Posterior vena cava (tissue), 2 donors: ENCODE measurements around the gene TSGA10IP. TPM values are rescaled to one million over a fixed set of nuclear protein-coding genes. Genes with fewer than 3 reads are reported as not detected.

Experiments used
- DNase-seq: peaks from one replicate; pipeline ENCODE4 v3.0.0-alpha.2; 2020; ENCODE audit warnings: low spot score
- intact Hi-C, 2 donors: fragments of 100-400 bp; cut with DNase I; formaldehyde crosslinking; loops; one replicate each; pipeline versions ENCODE4 v1.14.1 to v1.14.2; 2022 to 2023
- total RNA-seq, 2 donors: library from RNA; stranded (reverse); fragmentation: NEBNext Ultra II Directional; extraction: Animal tissue kit (Norgen Biotek cat#: 25700); gene quantifications; one replicate each; pipeline ENCODE4 v1.2.1, GENCODE V29; 2021
- donor health status: DM: yes; HTN: yes; CAD: no.
- donor health status: DM: yes; HTN: yes; CAD: no.

TSGA10IP gene
- total RNA-seq, 2 donors from 2014 or later: not detected

- intact Hi-C loops: loop anchor here in 1 of 2 donors (10.0 kb wide), 1 partner anchor 81 kb away; the partner anchor contains the start of gene FIBP
- no peak for DNase-seq
Observed at GRCh38 chr11:65965986-65966762, 20.9 kb downstream of the TSGA10IP start.

DNA sequence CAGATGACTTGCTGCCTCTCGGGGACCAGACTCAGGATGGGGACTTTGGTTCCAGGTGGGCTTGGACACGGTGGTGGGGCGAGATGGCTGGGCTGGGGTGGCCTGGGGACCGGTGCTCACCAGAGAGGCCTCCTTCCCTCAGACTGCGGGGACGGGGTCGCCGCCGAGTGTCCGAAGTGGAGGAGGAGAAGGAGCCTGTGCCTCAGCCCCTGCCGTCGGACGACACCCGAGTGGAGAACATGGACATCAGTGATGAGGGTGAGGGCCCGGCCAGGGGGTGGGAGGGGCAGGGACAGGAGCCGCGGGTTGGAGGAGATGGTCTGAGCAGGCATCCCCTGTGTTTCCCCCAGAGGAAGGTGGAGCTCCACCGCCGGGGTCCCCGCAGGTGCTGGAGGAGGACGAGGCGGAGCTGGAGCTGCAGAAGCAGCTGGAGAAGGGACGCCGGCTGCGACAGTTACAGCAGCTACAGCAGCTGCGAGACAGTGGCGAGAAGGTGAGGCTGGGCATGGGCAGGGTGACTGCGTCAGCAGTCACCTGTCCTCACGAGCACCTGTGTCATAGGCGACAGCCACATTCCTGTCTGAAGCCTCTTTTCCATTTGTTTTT is 22.2 kb downstream of the TSGA10IP start:
- no peak for DNase-seq
- intact Hi-C loops: loop anchor here in 1 of 2 donors (10.0 kb wide), 1 partner anchor 83 kb away; the partner anchor contains the start of gene FIBP

GRCh38 chr11:65968600-65969482 is 23.6 kb downstream of the TSGA10IP start:
- DNase-seq: no peak
- intact Hi-C loops: loop anchor here in 1 of 2 donors (10.0 kb wide), 1 partner anchor 84 kb away; the partner anchor contains the start of gene FIBP

DNA sequence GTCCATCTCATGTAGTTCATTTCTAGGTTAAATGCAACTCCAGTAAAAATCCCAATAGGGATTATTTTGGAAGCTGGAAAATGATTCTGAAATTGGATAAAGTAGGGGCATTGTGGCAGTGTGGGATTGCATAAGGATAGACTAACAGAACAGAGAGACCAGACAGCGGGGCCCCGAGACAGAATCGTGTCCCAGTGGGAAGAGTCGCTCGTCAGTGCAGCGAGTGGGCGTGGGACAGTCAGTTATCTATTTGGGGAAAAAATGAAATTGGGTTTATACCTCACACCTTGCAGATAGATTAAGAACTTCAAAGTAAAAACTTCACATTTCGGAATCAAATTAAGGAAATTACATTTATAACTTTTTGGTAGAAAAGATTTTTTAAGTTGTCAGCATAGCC is 26.8 kb downstream of the TSGA10IP start:
- no peak for DNase-seq

GRCh38 chr11:65973439-65974110 is 28.3 kb downstream of the TSGA10IP start:
- no peak for DNase-seq
- intact Hi-C loops: loop anchor here in 1 of 2 donors (10.0 kb wide), 1 partner anchor 269 kb away; no protein-coding TSS in a partner anchor

More for the DNA sequence above, 26.8 kb downstream of the TSGA10IP start:
- intact Hi-C loops: loop anchor here in 1 of 2 donors (10.0 kb wide), 1 partner anchor 267 kb away; no protein-coding TSS in a partner anchor

GRCh38 chr11:65975771-65976170 is 30.5 kb downstream of the TSGA10IP start:
- DNase-seq: no peak
- intact Hi-C loops: loop anchor here in 1 of 2 donors (5.0 to 10.0 kb wide), 2 partner anchors 53 to 271 kb away; no protein-coding TSS in a partner anchor

DNA sequence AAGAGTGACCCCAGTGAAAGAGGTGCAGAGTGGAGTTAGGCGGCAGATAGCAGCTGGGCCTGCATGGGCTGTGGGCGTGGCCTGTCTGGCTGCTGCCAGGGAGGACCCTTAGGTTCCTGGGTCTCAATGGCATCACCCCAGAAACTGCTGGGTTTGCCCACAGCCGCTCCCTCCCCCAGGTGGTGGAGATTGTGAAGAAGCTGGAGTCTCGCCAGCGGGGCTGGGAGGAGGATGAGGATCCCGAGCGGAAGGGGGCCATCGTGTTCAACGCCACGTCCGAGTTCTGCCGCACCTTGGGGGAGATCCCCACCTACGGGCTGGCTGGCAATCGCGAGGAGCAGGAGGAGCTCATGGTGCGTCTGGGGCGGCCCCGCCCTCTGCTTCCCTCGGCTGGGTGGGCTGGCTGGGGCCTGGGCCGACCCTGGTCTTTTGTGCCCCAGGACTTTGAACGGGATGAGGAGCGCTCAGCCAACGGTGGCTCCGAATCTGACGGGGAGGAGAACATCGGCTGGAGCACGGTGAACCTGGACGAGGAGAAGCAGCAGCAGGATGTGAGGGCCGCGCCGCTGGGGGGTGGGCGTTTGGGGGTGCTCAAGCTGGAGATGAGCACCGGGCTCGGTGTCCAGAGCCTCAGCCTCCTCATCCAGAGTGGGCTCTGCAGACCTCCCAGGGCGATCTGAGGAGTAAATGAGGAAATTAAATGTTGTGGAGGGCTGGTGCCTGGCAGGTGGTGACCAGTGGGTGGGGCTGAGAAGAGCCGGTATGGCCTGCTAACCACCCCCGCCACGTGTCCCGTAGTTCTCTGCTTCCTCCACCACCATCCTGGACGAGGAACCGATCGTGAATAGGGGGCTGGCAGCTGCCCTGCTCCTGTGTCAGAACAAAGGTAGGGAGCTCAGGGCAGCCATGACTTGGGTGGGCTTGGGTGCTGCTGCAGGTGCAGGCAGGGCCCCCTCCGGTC is 31.2 kb downstream of the TSGA10IP start:
- intact Hi-C loops: loop anchor here in 1 of 2 donors (5.0 to 10.0 kb wide), 2 partner anchors 54 to 272 kb away; no protein-coding TSS in a partner anchor
- DNase-seq: no peak

DNA sequence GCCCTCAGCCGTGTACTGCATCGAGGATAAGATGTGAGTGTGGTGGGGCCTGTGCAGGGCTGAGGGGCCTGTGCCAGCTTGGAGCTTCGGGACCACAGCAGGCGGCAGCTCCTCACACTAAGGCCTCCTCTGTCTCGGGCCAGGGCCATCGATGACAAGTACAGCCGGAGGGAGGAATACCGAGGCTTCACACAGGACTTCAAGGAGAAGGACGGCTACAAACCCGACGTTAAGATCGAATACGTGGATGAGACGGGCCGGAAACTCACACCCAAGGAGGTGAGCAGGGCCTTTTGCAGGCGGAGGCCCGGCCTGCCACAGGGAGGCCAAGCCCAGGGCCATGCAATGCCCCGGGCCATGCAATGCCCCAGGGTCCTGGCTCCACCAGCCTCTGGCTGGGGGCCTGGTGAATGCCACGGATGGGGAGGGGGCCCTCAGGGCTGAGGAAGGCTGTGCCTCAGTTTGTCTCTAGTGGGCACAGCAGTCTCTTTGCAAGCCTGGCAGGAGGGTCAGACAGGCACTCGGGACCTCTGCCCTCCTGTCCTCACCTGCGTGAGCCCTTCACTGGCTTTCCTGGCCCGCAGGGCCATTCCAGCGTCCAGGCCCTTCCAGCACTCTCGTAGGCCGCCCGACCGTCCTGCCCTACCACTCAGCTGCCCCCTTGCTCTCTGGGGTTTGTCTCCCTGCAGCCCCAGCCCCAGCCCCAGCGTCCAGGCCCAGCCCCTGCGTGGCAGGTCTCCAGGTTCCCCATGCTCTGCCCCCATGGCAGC is 32.5 kb downstream of the TSGA10IP start:
- DNase-seq: no peak
- intact Hi-C loops: loop anchor here in 1 of 2 donors (5.0 to 10.0 kb wide), 2 partner anchors 56 to 273 kb away; no protein-coding TSS in a partner anchor

DNA sequence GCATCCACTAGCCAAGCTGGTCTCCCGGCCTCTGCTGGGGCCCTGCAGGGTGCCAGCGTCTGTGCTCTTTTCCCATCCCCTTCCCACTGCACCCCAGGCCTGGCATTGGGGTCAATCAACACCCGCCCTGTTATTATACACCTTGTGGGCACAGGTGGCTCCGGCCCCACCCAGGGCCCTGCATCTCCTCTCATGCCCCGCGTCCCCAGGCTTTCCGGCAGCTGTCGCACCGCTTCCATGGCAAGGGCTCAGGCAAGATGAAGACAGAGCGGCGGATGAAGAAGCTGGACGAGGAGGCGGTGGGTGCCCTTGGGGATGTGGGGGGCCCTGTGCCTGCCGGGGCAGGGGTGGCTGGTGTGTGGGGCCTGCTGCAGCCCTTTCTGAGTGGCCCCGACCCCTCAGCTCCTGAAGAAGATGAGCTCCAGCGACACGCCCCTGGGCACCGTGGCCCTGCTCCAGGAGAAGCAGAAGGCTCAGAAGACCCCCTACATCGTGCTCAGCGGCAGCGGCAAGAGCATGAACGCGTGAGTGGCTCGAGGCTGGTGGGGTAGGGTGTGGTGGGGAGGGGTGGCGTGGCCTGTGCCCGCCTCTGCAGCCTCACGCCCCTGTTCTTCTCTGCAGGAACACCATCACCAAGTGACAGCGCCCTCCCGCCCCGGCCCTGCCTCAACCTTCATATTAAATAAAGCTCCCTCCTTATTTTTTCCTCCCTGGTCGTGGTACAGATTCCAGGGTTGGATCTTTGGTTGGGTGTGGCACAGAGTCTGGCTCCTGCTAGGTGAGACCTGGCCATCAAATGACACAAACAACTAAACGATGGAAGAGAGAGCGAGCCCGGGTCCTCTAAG is 33.3 kb downstream of the TSGA10IP start:
- intact Hi-C loops: loop anchor here in 1 of 2 donors (5.0 to 10.0 kb wide), 2 partner anchors 56 to 274 kb away; no protein-coding TSS in a partner anchor
- no peak for DNase-seq

DNA sequence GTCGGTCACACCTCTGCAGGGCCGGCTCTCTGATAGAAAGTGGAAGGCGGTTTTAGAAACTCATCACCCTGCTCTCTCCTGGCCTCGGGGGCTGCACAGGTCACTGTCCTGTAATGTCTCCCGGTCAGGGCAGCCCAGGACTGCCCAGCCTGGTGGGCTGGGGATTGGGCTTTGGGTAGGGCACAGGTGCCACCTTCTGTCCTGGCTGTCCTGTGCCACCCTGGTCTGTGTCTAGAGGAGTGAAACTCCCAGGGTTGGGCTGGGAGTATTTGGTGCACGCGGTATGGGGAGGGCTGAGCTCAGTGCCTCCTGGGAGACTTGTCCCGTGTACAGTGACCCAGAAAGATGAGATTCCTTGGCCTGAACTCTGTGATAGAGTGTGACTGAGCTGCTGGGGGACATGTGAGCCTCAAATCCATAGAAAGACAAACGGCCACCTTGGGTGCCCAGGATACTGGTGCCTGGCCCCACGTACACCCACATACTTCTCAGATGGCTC is 34.0 kb downstream of the TSGA10IP start:
- intact Hi-C loops: loop anchor here in 1 of 2 donors (5.0 to 10.0 kb wide), 2 partner anchors 57 to 275 kb away; no protein-coding TSS in a partner anchor

GRCh38 chr11:65981101-65981740 is 35.9 kb downstream of the TSGA10IP start:
- intact Hi-C loops: no loop called here

More for the DNA sequence above, 34.0 kb downstream of the TSGA10IP start:
- DNase-seq: peak; percentile 23

DNA sequence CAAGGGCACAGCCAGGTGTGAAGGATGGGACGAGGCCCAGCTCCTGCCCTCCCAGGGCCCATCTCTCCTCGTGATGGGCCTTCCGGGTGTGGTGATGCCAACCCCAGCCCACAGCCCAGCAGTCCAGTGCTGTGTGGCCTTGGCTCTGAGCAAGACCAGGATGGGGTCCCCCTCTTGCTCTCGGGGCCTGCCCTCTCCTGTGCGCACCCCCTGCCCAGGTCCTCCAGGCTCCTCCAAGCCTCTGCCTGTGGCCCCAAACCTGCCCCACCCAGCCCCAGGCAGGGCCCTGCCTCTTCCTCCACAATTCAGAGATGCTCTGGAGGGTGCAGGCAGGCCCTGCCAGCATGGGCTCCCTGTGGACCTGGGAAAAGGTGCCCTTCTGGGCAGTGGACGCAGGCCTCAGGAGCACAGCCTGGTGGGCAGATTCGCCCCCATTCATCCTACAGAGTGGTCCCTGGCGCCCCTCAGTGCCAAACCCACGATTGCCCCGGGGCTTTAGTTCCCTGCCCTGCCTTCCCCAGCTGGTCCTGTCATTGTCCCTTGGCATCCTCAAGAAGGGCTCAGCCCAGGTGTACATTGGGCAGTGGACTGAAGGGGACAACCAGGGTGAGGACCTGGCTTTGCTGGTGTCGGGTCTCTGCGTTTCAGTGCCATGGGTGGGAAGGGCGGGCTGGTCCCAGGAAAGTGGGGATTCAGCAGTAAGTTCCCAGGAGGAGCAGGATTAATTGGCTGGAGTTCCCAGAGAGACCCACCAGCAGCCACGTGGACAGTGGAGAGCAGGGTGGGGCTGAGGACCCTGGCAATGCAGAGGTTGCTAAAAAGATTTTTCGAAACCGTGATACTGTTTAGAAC is 36.9 kb downstream of the TSGA10IP start:
- intact Hi-C loops: no loop called here
- DNase-seq: peak; percentile 56

More at GRCh38 chr11:65981101-65981740, 35.9 kb downstream of the TSGA10IP start:
- peak; percentile 65 for DNase-seq

DNA sequence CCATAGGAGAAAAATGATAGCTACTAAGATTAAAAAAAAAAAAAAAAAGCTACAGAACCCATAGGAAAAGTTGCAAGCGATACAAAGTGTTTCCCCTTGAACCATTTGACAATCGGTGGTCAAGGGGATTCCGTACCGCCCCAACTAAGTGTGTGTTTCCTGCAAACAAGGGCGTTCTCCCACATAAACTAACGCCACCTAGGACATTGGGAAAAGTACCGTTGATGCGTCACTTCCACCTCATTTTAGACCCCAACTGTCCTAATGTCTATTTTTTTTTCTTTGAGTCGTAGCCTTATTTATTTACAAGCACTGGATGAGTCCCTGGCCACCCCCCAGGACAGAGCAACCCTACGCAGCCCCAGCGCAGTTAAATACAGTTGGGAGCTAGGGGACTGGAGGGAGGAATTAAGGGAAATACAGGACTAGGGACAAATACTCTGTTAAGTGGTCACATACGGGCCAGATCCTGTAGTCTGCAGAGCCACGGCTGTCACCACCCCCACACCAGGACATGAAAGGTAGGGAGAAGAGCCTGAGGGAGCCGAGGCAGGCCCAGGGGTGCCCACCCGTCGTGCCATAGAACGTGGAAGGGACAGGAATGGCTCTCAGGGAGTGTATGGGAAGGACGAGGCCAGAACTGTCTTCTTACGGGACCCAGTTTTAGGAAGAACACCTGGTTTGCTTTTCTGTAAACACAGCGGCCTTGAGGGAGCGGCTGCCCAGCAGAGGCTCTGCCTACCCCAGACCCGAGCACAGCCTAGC is 37.7 kb downstream of the TSGA10IP start:
- peak; percentile 56 for DNase-seq
- intact Hi-C loops: no loop called here
